HepG2 (cell line): ENCODE results near the gene LMNA. TPM values are rescaled to one million over a fixed set of nuclear protein-coding genes. Genes with fewer than 3 reads are reported as not detected.

Experiments used
- EEA1 ChIP-seq: sonication (generic); formaldehyde crosslinking; IDR thresholded peaks from 2 replicates; pipeline ENCODE4 v1.5.1; 2020; ENCODE audit warnings: mild to moderate bottlenecking, missing genetic modification reagents, borderline replicate concordance
- ESRRA ChIP-seq: sonication (generic); formaldehyde crosslinking; IDR thresholded peaks from 2 replicates; pipeline ENCODE4 v1.5.1; 2020; ENCODE audit warnings: mild to moderate bottlenecking, low read depth, missing genetic modification reagents
- FOXC1 ChIP-seq: sonication (generic); formaldehyde crosslinking; IDR thresholded peaks from 2 replicates; pipeline ENCODE4 v1.8.0; 2022; ENCODE audit warnings: mild to moderate bottlenecking, missing genetic modification reagents, borderline replicate concordance
- KDM2A ChIP-seq: sonication (generic); formaldehyde crosslinking; IDR thresholded peaks from 2 replicates; pipeline ENCODE4 v1.4.0; 2020; ENCODE audit warnings: low read depth, missing genetic modification reagents, borderline replicate concordance
- MATR3 ChIP-seq: sonication (generic); formaldehyde crosslinking; IDR thresholded peaks from 2 replicates; pipeline ENCODE4 v1.4.0; 2020; ENCODE audit warnings: missing genetic modification reagents
- NCOA5 ChIP-seq: sonication (generic); formaldehyde crosslinking; IDR thresholded peaks from 2 replicates; pipeline ENCODE4 v1.4.0; 2020; ENCODE audit warnings: missing genetic modification reagents
- RFXANK ChIP-seq: IDR thresholded peaks from 2 replicates; pipeline ENCODE4 v1.6.1; 2016
- SOX6 ChIP-seq, 2 experiments: fragments of 450-650 bp in 1 of 2; sonication (generic) in 1 of 2; formaldehyde crosslinking in 1 of 2; IDR thresholded peaks; 2 replicates each; pipeline versions ENCODE4 v1.4.0 to v1.6.1; 2017 to 2020; ENCODE audit warnings: antibody characterized with exemption in 1 of 2, mild to moderate bottlenecking in 1 of 2, missing genetic modification reagents in 1 of 2
- THAP11 ChIP-seq: IDR thresholded peaks from 2 replicates; pipeline ENCODE4 v1.6.1; 2016; ENCODE audit warnings: missing biosample characterization, missing genetic modification reagents
- ZFP62 ChIP-seq: sonication (generic); formaldehyde crosslinking; IDR thresholded peaks from 2 replicates; pipeline ENCODE4 v1.4.0; 2020; ENCODE audit warnings: missing genetic modification reagents
- ZNF138 ChIP-seq: sonication (generic); formaldehyde crosslinking; IDR thresholded peaks from 2 replicates; pipeline ENCODE4 v1.5.0; 2020; ENCODE audit warnings: mild to moderate bottlenecking, low read depth, missing genetic modification reagents
- polyA plus RNA-seq, 8 experiments: library from polyadenylated mRNA; depleted of rRNA in 3 of 8; stranded (reverse) in 7 of 8; unstranded in 1 of 8; fragments of >200 nt; fragmentation: Illumina TruSeq in 4 of 8; extraction: Trizol in 4 of 8; gene quantifications; 2 replicates each; pipeline versions ENCODE4 v1.2.1 to v1.2.3, GENCODE V29; 2011 to 2016; ENCODE audit warnings: low read depth in 4 of 8, missing spikeins in 1 of 8, mixed read lengths in 1 of 8; ENCODE audit not compliant: insufficient read depth in 1 of 8
- total RNA-seq, 5 experiments: library from RNA; depleted of rRNA; stranded (reverse); fragments of >200 nt; fragmentation: Illumina TruSeq; extraction: Trizol; gene quantifications; 2 replicates each; pipeline ENCODE4 v1.2.3, GENCODE V29; 2016; ENCODE audit warnings: low read depth in 1 of 5
- TF ChIP-seq, protein P1 (sequence below): sonication (generic); formaldehyde crosslinking; IDR thresholded peaks from 2 replicates; pipeline ENCODE4 v1.5.1; 2020; ENCODE audit warnings: mild to moderate bottlenecking, missing genetic modification reagents, moderate library complexity
- TF ChIP-seq, protein P2 (sequence below): sonication (generic); formaldehyde crosslinking; IDR thresholded peaks from 2 replicates; pipeline ENCODE4 v1.5.0; 2020; ENCODE audit warnings: mild to moderate bottlenecking, missing genetic modification reagents, borderline replicate concordance
- TF ChIP-seq, protein P3 (sequence below): sonication (generic); formaldehyde crosslinking; IDR thresholded peaks from 2 replicates; pipeline ENCODE4 v1.4.0; 2020; ENCODE audit warnings: mild to moderate bottlenecking, low read depth, missing genetic modification reagents
- TF ChIP-seq, protein P4 (sequence below): sonication (generic); formaldehyde crosslinking; IDR thresholded peaks from 2 replicates; pipeline ENCODE4 v1.4.0; 2020; ENCODE audit warnings: mild to moderate bottlenecking, missing genetic modification reagents

The LMNA gene
- total and polyA plus RNA-seq, 2 of the 13 experiments (the other 11 are each of a cell fraction or from before 2014, with no cell fraction given), result 107 to 225 TPM

DNA sequence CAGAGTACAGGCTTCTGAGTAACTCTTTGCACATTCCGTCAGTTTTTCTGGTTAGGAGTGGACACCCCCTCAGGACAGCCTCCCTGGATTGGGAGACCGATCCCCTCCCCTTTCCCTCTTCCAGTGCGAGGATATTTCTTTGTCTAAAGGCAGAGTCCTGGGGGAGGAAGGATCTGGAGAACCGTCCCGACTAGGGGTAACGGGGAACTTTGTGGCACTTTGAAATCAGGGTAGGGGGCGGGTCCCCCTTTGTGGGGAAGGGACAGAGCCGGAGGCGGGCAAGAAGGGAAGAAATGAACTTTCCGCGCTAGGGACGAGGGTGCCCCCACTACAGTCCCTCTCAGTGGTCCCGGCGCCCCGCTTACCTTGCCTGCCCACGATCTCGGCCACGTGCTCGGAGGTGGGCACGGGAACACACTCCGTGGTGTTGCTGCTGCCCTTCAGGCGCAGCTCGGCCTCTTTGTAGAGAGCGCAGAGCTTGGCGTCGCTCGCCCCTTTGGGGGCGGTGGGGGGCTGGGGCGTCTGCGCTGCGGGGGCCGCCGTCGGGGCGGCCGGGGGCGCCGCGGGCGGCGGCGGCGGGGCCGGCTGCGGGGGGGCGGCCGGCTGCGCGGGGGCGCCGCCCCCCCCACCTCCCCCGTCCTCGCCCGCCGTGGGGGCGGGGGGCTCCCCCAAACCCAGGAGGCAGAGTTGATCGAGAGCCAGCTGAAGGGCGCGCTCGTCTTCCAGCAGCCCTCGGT, 33.2 kb upstream of the LMNA start (continued):
- TF ChIP-seq, protein P1, sequence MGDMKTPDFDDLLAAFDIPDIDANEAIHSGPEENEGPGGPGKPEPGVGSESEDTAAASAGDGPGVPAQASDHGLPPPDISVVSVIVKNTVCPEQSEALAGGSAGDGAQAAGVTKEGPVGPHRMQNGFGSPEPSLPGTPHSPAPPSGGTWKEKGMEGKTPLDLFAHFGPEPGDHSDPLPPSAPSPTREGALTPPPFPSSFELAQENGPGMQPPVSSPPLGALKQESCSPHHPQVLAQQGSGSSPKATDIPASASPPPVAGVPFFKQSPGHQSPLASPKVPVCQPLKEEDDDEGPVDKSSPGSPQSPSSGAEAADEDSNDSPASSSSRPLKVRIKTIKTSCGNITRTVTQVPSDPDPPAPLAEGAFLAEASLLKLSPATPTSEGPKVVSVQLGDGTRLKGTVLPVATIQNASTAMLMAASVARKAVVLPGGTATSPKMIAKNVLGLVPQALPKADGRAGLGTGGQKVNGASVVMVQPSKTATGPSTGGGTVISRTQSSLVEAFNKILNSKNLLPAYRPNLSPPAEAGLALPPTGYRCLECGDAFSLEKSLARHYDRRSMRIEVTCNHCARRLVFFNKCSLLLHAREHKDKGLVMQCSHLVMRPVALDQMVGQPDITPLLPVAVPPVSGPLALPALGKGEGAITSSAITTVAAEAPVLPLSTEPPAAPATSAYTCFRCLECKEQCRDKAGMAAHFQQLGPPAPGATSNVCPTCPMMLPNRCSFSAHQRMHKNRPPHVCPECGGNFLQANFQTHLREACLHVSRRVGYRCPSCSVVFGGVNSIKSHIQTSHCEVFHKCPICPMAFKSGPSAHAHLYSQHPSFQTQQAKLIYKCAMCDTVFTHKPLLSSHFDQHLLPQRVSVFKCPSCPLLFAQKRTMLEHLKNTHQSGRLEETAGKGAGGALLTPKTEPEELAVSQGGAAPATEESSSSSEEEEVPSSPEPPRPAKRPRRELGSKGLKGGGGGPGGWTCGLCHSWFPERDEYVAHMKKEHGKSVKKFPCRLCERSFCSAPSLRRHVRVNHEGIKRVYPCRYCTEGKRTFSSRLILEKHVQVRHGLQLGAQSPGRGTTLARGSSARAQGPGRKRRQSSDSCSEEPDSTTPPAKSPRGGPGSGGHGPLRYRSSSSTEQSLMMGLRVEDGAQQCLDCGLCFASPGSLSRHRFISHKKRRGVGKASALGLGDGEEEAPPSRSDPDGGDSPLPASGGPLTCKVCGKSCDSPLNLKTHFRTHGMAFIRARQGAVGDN (CRISPR knock-in tag), result peak; percentile 83
- TF ChIP-seq EEA1 (CRISPR knock-in tag), result 0 out of 2 replicates have a peak, but pooled peaks have one; percentile 48
- no peak for TF ChIP-seq ESRRA (CRISPR knock-in tag)
- TF ChIP-seq KDM2A (CRISPR knock-in tag), result peak; percentile 29; the same call in 1 of the 2 replicates
- 0 out of 2 replicates have a peak, but pooled peaks have one; percentile 47 for TF ChIP-seq FOXC1 (CRISPR knock-in tag)
- TF ChIP-seq, protein P2, sequence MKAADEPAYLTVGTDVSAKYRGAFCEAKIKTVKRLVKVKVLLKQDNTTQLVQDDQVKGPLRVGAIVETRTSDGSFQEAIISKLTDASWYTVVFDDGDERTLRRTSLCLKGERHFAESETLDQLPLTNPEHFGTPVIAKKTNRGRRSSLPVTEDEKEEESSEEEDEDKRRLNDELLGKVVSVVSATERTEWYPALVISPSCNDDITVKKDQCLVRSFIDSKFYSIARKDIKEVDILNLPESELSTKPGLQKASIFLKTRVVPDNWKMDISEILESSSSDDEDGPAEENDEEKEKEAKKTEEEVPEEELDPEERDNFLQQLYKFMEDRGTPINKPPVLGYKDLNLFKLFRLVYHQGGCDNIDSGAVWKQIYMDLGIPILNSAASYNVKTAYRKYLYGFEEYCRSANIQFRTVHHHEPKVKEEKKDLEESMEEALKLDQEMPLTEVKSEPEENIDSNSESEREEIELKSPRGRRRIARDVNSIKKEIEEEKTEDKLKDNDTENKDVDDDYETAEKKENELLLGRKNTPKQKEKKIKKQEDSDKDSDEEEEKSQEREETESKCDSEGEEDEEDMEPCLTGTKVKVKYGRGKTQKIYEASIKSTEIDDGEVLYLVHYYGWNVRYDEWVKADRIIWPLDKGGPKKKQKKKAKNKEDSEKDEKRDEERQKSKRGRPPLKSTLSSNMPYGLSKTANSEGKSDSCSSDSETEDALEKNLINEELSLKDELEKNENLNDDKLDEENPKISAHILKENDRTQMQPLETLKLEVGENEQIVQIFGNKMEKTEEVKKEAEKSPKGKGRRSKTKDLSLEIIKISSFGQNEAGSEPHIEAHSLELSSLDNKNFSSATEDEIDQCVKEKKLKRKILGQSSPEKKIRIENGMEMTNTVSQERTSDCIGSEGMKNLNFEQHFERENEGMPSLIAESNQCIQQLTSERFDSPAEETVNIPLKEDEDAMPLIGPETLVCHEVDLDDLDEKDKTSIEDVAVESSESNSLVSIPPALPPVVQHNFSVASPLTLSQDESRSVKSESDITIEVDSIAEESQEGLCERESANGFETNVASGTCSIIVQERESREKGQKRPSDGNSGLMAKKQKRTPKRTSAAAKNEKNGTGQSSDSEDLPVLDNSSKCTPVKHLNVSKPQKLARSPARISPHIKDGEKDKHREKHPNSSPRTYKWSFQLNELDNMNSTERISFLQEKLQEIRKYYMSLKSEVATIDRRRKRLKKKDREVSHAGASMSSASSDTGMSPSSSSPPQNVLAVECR (CRISPR knock-in tag), result peak; percentile 32; the same call in 1 of the 2 replicates
- TF ChIP-seq, protein P3, sequence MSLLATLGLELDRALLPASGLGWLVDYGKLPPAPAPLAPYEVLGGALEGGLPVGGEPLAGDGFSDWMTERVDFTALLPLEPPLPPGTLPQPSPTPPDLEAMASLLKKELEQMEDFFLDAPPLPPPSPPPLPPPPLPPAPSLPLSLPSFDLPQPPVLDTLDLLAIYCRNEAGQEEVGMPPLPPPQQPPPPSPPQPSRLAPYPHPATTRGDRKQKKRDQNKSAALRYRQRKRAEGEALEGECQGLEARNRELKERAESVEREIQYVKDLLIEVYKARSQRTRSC (CRISPR knock-in tag), result no peak
- TF ChIP-seq THAP11, result peak; percentile 27; the same call in 1 of the 2 replicates
- TF ChIP-seq ZFP62, result no peak
- TF ChIP-seq SOX6 (IDR thresholded peaks at IDR 0.05), result no peak
- TF ChIP-seq SOX6 (CRISPR knock-in tag; IDR thresholded peaks at IDR 0.05), result 0 out of 2 replicates have a peak, but pooled peaks have one; percentile 22
- TF ChIP-seq MATR3 (CRISPR knock-in tag), result no peak
- TF ChIP-seq ZNF138 (CRISPR knock-in tag), result no peak
- no peak for TF ChIP-seq NCOA5 (CRISPR knock-in tag)
- TF ChIP-seq RFXANK, result no peak
- TF ChIP-seq, protein P4, sequence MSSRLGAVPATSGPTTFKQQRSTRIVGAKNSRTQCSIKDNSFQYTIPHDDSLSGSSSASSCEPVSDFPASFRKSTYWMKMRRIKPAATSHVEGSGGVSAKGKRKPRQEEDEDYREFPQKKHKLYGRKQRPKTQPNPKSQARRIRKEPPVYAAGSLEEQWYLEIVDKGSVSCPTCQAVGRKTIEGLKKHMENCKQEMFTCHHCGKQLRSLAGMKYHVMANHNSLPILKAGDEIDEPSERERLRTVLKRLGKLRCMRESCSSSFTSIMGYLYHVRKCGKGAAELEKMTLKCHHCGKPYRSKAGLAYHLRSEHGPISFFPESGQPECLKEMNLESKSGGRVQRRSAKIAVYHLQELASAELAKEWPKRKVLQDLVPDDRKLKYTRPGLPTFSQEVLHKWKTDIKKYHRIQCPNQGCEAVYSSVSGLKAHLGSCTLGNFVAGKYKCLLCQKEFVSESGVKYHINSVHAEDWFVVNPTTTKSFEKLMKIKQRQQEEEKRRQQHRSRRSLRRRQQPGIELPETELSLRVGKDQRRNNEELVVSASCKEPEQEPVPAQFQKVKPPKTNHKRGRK, result no peak
